ENCODE data around the gene EMSY. TPM values are rescaled to one million over a fixed set of nuclear protein-coding genes. Genes with fewer than 3 reads are reported as not detected.

The EMSY gene
- total RNA-seq, 2 donors from 2014 or later, result 24.3 to 39.4 TPM

DNA sequence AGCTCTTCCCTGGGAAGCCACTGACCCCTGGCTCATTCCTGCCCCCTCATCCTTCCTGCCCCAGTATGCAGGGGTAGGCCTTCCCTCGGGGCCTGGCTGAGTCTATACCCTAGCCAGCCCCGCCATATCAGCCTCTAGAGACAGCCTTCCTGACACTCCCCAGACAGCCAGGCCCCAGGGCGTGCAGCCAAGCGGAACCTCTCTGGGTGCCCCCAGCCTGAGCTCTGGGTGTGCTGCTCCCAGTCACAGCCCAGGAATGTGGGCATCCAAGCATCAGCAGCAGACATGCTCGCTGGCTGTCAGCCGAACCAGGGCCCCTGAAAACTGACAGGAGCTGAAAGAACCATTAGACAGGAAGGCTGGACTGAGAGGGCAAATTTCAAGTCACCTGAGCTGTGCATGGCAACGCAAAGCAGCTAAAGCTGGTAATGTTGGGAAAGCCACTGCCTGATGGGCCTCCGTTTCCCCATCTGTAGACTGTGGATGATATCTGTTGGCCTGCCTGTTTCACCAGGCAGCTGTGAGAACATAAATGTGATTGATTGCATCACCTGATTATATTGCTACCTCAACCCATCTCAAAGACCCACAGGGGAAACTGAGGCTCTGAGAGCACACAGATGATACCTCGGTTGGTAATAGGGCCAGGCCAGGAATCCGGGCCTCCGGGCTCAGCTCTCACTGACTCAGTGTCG, 132.6 kb downstream of the EMSY start:
- no peak for DNase-seq (ENCODE audit: low spot score)
- no peaks in the 10 kb centered on the region for H3K36me3 ChIP-seq
- TF ChIP-seq, protein P1, sequence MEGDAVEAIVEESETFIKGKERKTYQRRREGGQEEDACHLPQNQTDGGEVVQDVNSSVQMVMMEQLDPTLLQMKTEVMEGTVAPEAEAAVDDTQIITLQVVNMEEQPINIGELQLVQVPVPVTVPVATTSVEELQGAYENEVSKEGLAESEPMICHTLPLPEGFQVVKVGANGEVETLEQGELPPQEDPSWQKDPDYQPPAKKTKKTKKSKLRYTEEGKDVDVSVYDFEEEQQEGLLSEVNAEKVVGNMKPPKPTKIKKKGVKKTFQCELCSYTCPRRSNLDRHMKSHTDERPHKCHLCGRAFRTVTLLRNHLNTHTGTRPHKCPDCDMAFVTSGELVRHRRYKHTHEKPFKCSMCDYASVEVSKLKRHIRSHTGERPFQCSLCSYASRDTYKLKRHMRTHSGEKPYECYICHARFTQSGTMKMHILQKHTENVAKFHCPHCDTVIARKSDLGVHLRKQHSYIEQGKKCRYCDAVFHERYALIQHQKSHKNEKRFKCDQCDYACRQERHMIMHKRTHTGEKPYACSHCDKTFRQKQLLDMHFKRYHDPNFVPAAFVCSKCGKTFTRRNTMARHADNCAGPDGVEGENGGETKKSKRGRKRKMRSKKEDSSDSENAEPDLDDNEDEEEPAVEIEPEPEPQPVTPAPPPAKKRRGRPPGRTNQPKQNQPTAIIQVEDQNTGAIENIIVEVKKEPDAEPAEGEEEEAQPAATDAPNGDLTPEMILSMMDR (IDR thresholded peaks at IDR 0.05), result no peak
- TF ChIP-seq POLR2AphosphoS5 (IDR thresholded peaks at IDR 0.05), result no peak
- no peak for TF ChIP-seq POLR2A (IDR thresholded peaks at IDR 0.05)
- WGBS, result 69% methylated on average over 12 of the region's 12 CpGs
- H3K27ac ChIP-seq, result no peak overlapping the region
- H3K4me3 ChIP-seq, result no peak overlapping the region
- H3K27me3 ChIP-seq (replicated peaks; ENCODE audit: insufficient read depth), result no peaks in the 10 kb centered on the region
- intact Hi-C loops (cut with DNase I), result no loop called here
- H3K4me1 ChIP-seq (replicated peaks), result no peaks in the 10 kb centered on the region
- no peaks in the 10 kb centered on the region for H3K9me3 ChIP-seq

DNA sequence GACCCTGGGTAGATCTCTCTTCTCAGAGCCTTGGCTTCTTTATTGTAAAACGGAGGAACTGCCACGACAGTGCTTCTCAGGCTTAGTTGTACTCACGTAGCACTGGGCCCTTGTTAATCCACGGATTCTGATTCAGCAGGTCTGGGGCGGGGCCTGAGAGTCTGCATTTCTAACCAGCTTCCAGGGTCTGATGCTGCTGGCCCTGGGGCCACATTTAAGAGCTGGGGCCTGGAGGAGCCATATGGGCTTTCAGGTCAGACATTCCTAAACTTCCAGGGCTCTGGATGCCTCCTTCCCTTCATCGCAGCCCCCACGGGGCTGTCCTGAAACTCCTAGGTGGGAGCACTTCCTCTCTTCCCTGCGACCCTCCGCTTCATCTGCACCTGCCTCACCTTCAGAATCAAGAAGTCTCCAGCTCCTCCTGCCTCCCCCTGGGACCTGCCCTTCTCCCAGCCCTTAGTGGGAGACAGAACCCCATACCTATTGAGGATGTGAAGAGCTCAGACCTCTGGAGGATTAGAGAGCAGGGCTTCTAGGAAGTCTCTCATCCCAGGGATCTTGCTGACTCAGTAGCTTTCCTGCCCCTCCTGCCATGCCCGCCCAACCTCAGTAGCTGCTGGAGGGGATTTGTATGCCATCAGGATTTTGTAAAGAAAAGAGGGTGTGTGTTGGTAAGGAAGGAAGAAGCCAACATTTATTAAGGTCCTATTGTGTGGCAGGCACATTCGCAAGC, 133.3 kb downstream of the EMSY start:
- Histone ChIP-seq H3K4me1 (replicated peaks) (no peaks in the 10 kb centered on the region), H3K27me3 (replicated peaks; ENCODE audit: insufficient read depth) (no peaks in the 10 kb centered on the region), H3K36me3 (no peaks in the 10 kb centered on the region), H3K4me3 (no peak overlapping the region), H3K27ac (no peak overlapping the region), H3K9me3 (no peaks in the 10 kb centered on the region)
- 82% methylated on average over 11 of the region's 11 CpGs for WGBS
- TF ChIP-seq POLR2A (IDR thresholded peaks at IDR 0.05) (no peak), POLR2AphosphoS5 (IDR thresholded peaks at IDR 0.05) (no peak)
- TF ChIP-seq, protein P1 (IDR thresholded peaks at IDR 0.05), result no peak
- intact Hi-C loops (cut with DNase I), result no loop called here
- DNase-seq (ENCODE audit: low spot score), result no peak

DNA sequence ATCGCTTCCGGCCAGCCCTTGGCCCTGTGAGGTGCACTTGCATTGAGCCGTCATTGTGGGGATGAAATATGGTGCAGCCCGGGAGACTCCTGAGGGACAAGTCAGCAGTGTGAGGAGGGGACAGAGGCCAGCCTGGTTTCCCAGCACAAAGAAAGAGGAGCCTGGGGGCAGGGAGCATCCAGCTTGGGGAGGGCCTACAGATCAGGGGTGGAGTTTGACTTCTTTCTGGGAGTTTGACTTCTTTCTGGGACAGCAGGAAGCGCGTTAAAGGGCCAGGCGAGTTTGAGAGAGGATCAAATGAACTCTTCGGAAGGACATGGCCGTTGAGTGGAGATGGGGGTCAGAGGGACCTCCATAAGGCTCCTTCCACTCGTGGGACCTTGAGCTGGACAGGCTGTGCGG, 133.8 kb downstream of the EMSY start:
- no peaks in the 10 kb centered on the region for H3K36me3 ChIP-seq
- no peaks in the 10 kb centered on the region for H3K27me3 ChIP-seq (replicated peaks; ENCODE audit: insufficient read depth)
- peak overlapping the region in 1 of 2 donors; percentile 41 for H3K27ac ChIP-seq
- no peaks in the 10 kb centered on the region for H3K9me3 ChIP-seq
- no peak overlapping the region for H3K4me3 ChIP-seq
- TF ChIP-seq POLR2AphosphoS5 (IDR thresholded peaks at IDR 0.05), result no peak
- TF ChIP-seq, protein P1 (IDR thresholded peaks at IDR 0.05), result no peak
- no peak for TF ChIP-seq POLR2A (IDR thresholded peaks at IDR 0.05)
- WGBS, result 78% methylated on average over 11 of the region's 11 CpGs
- DNase-seq (ENCODE audit: low spot score), result no peak
- no peaks in the 10 kb centered on the region for H3K4me1 ChIP-seq (replicated peaks)
- intact Hi-C loops (cut with DNase I), result no loop called here

DNA sequence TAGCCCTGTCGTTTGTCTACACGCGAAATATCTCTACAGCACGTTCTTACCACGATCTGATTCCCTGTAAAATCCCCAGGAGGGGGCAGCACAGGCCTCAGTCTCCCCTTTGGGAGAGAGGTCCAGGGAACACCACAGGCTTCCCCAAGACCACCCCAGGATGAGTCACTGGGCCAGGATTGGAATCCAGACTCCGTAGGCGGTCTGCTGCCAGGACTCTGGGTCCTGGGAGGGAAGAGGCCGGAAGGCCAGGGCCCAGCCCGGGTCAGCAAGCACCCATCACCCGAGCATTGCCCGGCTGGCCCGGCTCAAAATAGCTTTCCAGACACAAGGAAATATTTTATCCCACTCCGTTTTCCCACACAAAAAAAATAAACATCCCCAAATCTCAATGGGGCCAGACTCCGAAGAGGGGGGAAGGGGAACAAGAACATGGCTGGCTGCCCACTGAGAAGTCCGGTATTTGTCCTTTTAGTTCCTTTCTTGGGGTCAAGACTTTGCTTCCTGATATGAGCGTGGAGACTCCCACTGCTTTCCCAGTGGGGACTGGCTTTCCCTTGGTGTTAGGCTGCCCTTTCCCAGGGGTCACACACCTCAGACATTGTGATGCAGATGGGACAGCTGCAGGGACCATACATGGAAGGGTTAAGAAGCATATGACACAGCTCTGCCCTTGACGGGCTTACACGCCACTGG, 134.4 kb downstream of the EMSY start:
- no peak for DNase-seq (ENCODE audit: low spot score)

More for the DNA sequence above, 134.4 kb downstream of the EMSY start:
- Histone ChIP-seq H3K9me3 (no peaks in the 10 kb centered on the region), H3K4me3 (no peak overlapping the region), H3K4me1 (replicated peaks) (no peaks in the 10 kb centered on the region), H3K36me3 (no peaks in the 10 kb centered on the region), H3K27me3 (replicated peaks; ENCODE audit: insufficient read depth) (no peaks in the 10 kb centered on the region), H3K27ac (peak overlapping the region in 1 of 2 donors; percentile 41)
- WGBS, result 67% methylated on average over 18 of the region's 18 CpGs
- TF ChIP-seq POLR2A (IDR thresholded peaks at IDR 0.05) (no peak), POLR2AphosphoS5 (IDR thresholded peaks at IDR 0.05) (no peak)
- TF ChIP-seq, protein P1 (IDR thresholded peaks at IDR 0.05), result peak in 1 of 4 experiments; percentile 7
- intact Hi-C loops (cut with DNase I), result no loop called here

Data from prostate gland (tissue), 2 donors.